ENCODE data around the gene WDR54. TPM values are rescaled to one million over a fixed set of nuclear protein-coding genes. Genes with fewer than 3 reads are reported as not detected.
A peak's percentile ranks its signal among the peaks of the same experiment; 100 is the strongest.

The WDR54 gene
- total RNA-seq, 2 donors from 2014 or later: 6.1 to 6.2 TPM

DNA sequence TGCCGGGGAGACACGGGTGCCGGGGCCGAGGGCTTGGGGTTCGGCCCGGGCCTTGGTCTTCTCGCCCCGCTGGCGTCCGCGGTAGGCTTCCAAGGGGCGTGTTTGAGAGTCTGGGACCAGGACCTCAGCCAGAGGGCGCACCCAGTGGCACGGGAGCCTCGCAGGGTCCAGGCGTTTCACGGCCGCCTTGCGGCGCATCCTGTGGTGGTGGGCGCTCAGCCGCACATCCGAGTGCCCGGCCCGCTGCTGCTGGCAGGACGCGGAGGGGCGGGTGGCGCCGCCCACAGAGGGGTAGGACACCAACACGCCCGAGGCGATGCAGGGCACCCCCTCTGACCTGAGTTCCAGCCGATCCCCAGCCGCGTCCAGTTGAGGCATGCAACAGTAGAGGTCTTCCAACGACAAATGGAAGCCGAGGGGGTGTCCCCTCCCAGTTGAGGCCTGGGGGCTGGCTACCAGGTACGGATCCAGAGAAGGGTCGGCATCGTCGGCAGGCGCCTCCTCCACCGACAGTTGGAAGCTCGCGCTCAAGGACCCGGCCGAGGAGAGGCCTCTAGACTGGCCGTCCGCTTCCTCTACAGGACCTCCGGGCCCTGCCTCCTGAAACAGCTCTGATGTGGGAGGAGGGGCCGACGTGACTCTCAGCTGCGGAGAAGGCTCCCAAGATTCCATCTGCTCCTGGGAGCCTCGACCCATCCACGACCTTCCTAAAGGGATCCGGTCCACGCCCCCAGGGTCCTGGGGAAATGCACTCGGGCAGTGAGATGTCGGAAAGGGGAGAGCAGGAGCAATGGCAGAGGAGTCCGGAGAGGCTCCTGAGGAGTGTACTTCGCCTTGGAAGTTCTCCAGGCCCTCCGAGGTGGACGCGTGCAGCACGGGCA lies 6.4 kb upstream of the WDR54 start:
- Histone ChIP-seq H3K36me3 (no peaks in the 10 kb centered on the region), H3K9me3 (no peaks in the 10 kb centered on the region), H3K4me3 (peak overlapping the region; percentile 89), H3K4me1 (ENCODE audit: control insufficient read depth in 1 of 2, low read depth in 2 of 2) (peaks cover 3 to 28% of the 10 kb centered on the region in 2 donors), H3K27ac (peak overlapping the region in 1 of 2 donors; percentile 48), H3K27me3 (replicated peaks; ENCODE audit: insufficient read depth) (no peaks in the 10 kb centered on the region)
- TF ChIP-seq, protein P1, sequence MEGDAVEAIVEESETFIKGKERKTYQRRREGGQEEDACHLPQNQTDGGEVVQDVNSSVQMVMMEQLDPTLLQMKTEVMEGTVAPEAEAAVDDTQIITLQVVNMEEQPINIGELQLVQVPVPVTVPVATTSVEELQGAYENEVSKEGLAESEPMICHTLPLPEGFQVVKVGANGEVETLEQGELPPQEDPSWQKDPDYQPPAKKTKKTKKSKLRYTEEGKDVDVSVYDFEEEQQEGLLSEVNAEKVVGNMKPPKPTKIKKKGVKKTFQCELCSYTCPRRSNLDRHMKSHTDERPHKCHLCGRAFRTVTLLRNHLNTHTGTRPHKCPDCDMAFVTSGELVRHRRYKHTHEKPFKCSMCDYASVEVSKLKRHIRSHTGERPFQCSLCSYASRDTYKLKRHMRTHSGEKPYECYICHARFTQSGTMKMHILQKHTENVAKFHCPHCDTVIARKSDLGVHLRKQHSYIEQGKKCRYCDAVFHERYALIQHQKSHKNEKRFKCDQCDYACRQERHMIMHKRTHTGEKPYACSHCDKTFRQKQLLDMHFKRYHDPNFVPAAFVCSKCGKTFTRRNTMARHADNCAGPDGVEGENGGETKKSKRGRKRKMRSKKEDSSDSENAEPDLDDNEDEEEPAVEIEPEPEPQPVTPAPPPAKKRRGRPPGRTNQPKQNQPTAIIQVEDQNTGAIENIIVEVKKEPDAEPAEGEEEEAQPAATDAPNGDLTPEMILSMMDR (IDR thresholded peaks at IDR 0.05): peak; percentile 32
- ATAC-seq (ENCODE audit: insufficient number of reproducible peaks, low FRiP score, low read depth) (peak; percentile 21), DNase-seq (ENCODE audit: low spot score) (no peak)

DNA sequence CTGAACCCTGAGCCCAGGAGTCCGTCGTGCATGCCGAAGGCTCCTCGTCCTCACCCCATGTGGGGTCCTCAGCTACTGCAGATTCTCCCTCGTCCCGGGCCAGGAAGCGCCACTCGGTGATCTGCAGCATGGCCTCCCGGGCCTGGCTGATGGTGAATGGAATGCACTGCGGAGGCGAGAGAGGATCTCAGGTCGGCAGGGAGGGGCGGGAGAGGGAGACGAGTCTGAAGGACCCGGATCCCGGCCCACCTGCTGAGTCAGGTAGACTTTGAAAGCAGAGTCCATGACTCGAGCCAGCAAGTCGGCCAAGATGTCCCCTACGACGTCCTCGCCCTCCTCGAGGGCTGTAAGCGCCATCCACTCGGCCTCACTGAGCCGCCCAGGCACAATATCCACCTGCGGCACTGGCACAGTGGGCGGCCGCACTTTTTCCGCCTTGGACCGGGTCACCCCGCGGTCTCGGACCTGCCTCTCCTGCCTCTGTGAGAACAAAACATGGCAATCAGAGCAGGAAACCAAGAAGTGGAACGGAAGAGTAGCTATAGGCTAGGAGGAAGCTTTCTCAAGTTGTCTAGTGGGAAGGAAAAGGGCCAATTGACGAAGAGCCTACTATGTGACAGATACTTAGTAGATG lies 5.7 kb upstream of the WDR54 start:
- H3K27me3 ChIP-seq (replicated peaks; ENCODE audit: insufficient read depth): no peaks in the 10 kb centered on the region
- peaks cover 3 to 30% of the 10 kb centered on the region in 2 donors for H3K4me1 ChIP-seq (ENCODE audit: control insufficient read depth in 1 of 2, low read depth in 2 of 2)
- no peaks in the 10 kb centered on the region for H3K9me3 ChIP-seq
- peak overlapping the region; percentile 89 for H3K4me3 ChIP-seq
- DNase-seq (ENCODE audit: low spot score) (no peak), ATAC-seq (ENCODE audit: insufficient number of reproducible peaks, low FRiP score, low read depth) (no peak)
- TF ChIP-seq, protein P1 (IDR thresholded peaks at IDR 0.05): no peak
- no peak overlapping the region for H3K27ac ChIP-seq
- H3K36me3 ChIP-seq: no peaks in the 10 kb centered on the region

DNA sequence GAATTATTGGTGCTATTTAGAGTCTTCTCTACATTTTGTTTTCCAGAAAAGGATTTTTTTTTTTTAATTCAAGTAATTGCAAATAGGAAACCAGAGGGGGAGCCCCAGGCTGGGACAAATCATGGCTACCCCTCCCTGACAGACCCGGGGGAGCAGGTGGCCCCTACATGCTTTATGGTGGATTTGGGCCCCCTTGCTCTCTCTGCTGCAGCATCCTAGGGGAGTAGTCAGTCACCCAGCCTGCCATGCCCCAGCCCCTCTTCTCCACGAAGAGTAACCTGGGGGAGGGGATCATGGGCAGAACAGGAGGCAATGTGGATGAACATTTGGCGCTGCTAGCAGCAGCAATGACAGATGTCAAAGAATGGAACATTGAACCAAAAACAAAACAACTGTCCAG lies 4.8 kb upstream of the WDR54 start:
- no peak overlapping the region for H3K4me3 ChIP-seq
- DNase-seq (ENCODE audit: low spot score): no peak
- ATAC-seq (ENCODE audit: insufficient number of reproducible peaks, low FRiP score, low read depth): no peak
- H3K27ac ChIP-seq: no peak overlapping the region
- H3K4me1 ChIP-seq (ENCODE audit: control insufficient read depth in 1 of 2, low read depth in 2 of 2): peaks cover 3 to 33% of the 10 kb centered on the region in 2 donors
- no peaks in the 10 kb centered on the region for H3K27me3 ChIP-seq (replicated peaks; ENCODE audit: insufficient read depth)
- TF ChIP-seq, protein P1 (IDR thresholded peaks at IDR 0.05): no peak
- H3K9me3 ChIP-seq: no peaks in the 10 kb centered on the region
- no peaks in the 10 kb centered on the region for H3K36me3 ChIP-seq

DNA sequence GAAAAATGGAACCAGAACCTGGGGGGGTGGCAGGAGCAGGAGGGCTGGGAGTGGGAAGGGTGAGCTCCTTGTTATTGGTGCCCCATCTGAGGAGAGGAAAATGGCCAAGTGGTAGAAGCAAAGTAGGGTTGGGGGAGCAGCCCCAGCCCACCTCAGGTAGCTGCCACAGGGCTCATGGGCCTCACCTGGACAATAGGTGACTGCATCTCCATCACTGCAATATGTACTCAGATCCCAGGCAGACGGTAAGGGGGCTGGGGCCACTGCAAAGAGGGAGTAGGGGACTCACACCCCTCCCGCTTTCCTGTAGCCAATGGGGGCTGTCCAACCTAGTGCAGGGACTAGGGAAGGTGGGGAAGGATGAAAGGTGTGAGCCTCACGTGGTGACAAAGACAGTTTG lies 4.3 kb upstream of the WDR54 start:
- H3K4me1 ChIP-seq (ENCODE audit: control insufficient read depth in 1 of 2, low read depth in 2 of 2): peaks cover 3 to 37% of the 10 kb centered on the region in 2 donors
- H3K27me3 ChIP-seq (replicated peaks; ENCODE audit: insufficient read depth): no peaks in the 10 kb centered on the region
- TF ChIP-seq, protein P1 (IDR thresholded peaks at IDR 0.05): no peak
- DNase-seq (ENCODE audit: low spot score) (no peak), ATAC-seq (ENCODE audit: insufficient number of reproducible peaks, low FRiP score, low read depth) (no peak)
- no peak overlapping the region for H3K4me3 ChIP-seq
- no peak overlapping the region for H3K27ac ChIP-seq
- no peaks in the 10 kb centered on the region for H3K36me3 ChIP-seq
- no peaks in the 10 kb centered on the region for H3K9me3 ChIP-seq

DNA sequence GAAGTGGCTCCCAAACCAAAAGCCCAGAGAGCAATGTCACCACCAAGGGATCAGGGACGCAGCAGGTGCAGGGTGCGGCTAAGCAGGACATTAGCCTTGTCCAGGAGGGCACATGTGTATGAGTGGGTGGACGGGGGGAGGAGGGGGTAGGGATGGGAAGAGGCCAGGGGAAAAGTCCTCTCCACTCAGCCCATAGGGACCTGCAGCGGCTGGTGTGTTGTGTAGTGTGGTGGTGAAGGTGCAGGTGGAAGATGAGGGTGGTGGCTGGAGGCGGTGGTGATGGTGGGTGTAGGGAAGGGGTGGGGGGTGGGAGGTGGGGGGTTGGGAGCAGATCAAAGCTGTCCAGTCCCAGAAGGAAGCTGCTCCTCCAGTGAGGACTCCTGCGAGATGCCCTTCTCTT lies 3.8 kb upstream of the WDR54 start:
- Histone ChIP-seq H3K9me3 (no peaks in the 10 kb centered on the region), H3K4me1 (ENCODE audit: control insufficient read depth in 1 of 2, low read depth in 2 of 2) (peaks cover 3 to 40% of the 10 kb centered on the region in 2 donors), H3K27me3 (replicated peaks; ENCODE audit: insufficient read depth) (no peaks in the 10 kb centered on the region), H3K4me3 (no peak overlapping the region), H3K27ac (no peak overlapping the region), H3K36me3 (no peaks in the 10 kb centered on the region)
- TF ChIP-seq, protein P1 (IDR thresholded peaks at IDR 0.05): no peak
- ATAC-seq (ENCODE audit: insufficient number of reproducible peaks, low FRiP score, low read depth): no peak
- DNase-seq (ENCODE audit: low spot score): no peak

Data from thoracic aorta (tissue), 2 donors.